ENCODE measurements around the gene RHBDD1.

RHBDD1 gene

DNA sequence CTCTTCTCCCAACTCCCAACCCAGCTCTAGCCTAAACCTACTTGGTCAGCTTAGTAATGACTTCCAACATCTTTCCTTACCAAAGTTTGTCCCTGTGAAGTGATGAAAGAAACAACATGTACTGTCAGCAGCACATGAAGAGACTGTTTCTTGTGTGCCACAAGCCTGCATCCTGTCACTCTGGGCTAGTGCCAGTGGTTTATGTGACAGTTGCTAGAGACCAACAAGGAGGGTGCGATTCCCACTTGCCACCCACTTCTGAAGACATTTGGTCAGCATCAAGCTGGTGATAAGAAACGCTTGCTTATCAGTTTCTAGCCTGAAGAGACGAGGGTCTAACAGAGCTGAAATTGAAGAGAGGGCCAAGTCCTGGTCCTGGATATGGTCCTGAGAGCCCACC lies 195.5 kb downstream of the RHBDD1 start:
- DNase-seq (ENCODE audit: low read depth in 2 of 2): no peak

DNA sequence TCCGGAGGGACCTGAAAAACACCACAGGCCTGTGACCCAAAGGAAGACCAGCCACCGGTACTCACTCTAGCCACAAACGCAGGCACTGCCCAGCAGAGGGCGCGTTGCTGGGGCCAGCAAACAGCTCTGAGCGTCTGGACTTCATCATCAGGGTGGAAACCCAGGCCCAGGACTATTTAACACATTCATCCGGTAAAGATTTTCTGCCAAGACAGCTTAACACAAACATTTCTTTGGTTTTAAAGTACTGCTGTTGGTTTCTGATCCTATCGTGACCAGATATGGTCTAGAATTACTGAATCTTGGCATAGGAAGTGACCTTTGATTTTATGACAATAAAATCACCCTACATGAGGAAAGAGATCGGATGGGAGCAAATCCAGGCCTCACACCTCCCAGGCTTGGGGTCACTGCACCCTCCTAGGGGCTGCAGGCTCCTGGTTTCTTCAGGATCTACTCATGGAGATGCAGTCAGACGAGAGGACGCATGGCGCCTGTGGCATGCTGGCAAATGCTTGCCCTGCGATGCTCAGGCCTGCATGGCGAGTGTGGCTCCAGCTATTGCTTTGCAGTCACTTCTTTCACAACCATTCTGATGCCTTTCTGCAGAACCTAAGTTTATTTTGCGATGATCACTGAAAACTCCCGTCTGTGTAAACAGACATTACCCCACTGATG lies 197.8 kb downstream of the RHBDD1 start:
- DNase-seq (ENCODE audit: low read depth in 2 of 2): no peak

DNA sequence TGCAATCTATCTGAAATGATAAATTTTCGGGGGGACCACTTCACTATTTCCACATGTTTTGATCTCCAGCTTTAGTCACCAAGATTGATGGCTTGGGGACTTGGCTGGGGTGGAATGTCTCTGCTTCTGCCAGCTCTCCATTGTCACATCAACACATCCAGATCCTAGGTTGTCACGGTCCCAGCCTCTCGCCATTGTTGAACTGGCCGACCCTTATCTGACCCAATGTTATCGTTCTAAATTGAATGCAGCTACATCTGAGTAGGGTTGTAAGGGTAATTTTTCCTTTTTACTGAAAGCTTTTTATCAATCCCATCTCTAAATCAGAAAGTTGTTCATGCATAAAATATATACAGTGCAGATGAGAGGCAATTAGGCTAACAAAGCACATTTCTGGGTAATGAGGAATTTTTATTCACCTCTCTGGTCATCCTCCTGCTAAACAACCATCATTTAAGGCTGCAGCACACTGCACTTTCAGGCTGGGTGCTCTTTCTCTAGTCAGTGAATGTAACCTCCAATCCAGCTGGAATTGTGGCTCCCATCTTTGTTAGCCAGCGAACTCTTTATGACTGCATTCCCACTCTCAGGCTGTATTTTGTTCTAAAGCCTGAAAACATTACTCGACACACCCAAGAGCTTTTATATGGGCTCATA lies 200.0 kb downstream of the RHBDD1 start:
- DNase-seq (ENCODE audit: low read depth in 2 of 2): no peak

DNA sequence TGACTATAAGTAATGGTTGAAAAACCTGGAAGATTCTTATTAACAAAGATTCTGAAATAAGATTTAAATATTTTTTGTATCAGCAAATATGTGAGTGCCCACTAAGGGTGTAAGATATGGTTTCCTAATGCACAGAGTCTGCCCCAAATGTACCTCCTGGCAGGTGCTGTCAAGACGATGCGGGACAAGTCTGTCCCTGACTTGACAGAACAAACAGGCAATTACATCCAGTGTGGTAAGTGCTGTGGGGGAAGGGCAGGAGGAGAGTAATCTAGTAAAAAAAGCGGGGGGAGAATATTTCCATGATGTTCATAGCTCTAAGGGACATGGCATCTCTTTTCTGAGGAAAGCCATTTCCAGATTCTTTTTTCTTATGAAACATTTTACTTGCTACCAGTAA lies 200.7 kb downstream of the RHBDD1 start:
- no peak for DNase-seq (ENCODE audit: low read depth in 2 of 2)

DNA sequence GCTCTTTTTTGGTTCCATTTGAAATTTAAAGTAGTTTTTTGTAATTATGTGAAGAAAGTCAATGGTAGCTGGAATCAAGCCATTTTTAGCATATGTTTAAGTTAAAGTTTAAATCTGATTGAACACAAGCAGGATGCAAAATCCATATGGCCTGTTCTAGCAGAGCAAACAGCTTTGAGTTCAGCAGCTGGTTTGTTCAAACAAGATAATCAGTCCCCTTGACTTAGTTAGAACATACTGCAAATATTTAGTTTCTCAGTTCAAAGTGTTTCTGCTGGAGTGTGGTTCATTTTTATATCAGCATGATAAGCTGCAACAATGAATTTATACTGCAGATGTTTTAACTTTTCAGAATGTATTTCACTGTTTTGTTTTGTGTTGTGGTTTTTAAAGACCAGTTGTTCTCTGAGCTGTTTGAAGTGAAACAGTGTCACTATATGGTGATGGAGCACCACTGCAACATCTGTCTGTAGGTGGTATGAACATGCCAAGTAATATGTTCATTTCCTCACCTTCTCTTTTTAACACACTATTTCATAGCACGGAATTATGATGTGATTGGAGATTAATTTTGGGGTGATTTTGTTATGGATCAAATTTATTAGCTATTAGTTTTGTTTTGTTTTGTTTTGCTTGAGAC lies 202.8 kb downstream of the RHBDD1 start:
- DNase-seq (ENCODE audit: low read depth in 2 of 2): no peak

DNA sequence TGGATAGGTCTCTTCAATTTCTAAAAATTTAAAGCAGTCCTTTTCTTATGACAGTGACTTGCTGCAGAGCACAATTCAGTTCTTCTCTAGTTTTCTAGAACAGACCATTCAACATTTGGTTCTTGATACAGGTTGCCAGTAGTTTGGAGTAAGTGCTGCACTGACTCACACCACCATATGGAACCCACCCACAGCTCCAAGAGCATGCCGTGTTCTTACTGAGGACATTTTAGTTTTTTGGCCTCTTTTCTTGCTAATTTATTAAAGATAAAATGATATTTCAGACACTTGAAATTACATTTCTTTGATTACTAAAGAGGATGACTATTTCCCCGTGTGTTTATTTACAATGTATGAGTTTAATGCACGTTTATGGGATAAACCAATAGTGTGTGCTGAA lies 208.1 kb downstream of the RHBDD1 start:
- no peak for DNase-seq (ENCODE audit: low read depth in 2 of 2)

Data from activated CD8-positive, alpha-beta memory T cell treated with anti-CD3 and anti-CD28 coated beads for 4 hours (primary cell).